HG02870 (cell line): Measurements from ENCODE around the gene ATF7.
"Not testable (repeated sequence)": the region's sequence is repeated elsewhere in the genome, so short reads cannot be mapped to it uniquely, and the experiment has no call there.

Experiments used
- ATAC-seq: cut with Tn5 transposase; IDR thresholded peaks from one replicate; pipeline ENCODE4 v1.9.1; 2021; ENCODE audit warnings: mild to moderate bottlenecking, moderate library complexity; ENCODE audit not compliant: unreplicated experiment

The ATF7 gene

GRCh38 chr12:53485955-53486735 lies 140.0 kb downstream of the ATF7 start:
- ATAC-seq, result no peak

GRCh38 chr12:53484686-53485575 lies 141.3 kb downstream of the ATF7 start:
- ATAC-seq, result no peak

GRCh38 chr12:53483979-53484377 lies 142.2 kb downstream of the ATF7 start:
- no peak for ATAC-seq

GRCh38 chr12:53483225-53483978 lies 142.8 kb downstream of the ATF7 start:
- no peak for ATAC-seq

- no peak for ATAC-seq
Observed at GRCh38 chr12:53482626-53483168, 143.5 kb downstream of the ATF7 start.

GRCh38 chr12:53481939-53482586 lies 144.1 kb downstream of the ATF7 start:
- ATAC-seq, result no peak

- ATAC-seq, result not testable (repeated sequence)
Observed at GRCh38 chr12:53481458-53481857, 144.7 kb downstream of the ATF7 start.

GRCh38 chr12:53480491-53481442 lies 145.4 kb downstream of the ATF7 start:
- no peak for ATAC-seq

GRCh38 chr12:53479331-53479730 lies 146.9 kb downstream of the ATF7 start:
- no peak for ATAC-seq

GRCh38 chr12:53478865-53479264 lies 147.3 kb downstream of the ATF7 start:
- ATAC-seq, result no peak

GRCh38 chr12:53476769-53477209 lies 149.4 kb downstream of the ATF7 start:
- ATAC-seq, result no peak

- no peak for ATAC-seq
Observed at GRCh38 chr12:53474819-53475218, 151.4 kb downstream of the ATF7 start.

- ATAC-seq, result no peak
Observed at GRCh38 chr12:53474077-53474476, 152.1 kb downstream of the ATF7 start.

- ATAC-seq, result no peak
Observed at GRCh38 chr12:53472056-53472582, 154.1 kb downstream of the ATF7 start.

- no peak for ATAC-seq
Observed at GRCh38 chr12:53468282-53468681, 157.9 kb downstream of the ATF7 start.

- ATAC-seq, result no peak
Observed at GRCh38 chr12:53467880-53468279, 158.3 kb downstream of the ATF7 start.

- no peak for ATAC-seq
Observed at GRCh38 chr12:53467082-53467481, 159.1 kb downstream of the ATF7 start.

- no peak for ATAC-seq
Observed at GRCh38 chr12:53466640-53467039, 159.5 kb downstream of the ATF7 start.

GRCh38 chr12:53465679-53466078 lies 160.5 kb downstream of the ATF7 start:
- ATAC-seq, result no peak
